ENCODE data around the gene ANKRD39.

GRCh38 chr2:96903318-96903717 lies 45.5 kb upstream of the ANKRD39 start:
- peak in 1 of 4 experiments; percentile 13 for TF ChIP-seq CTCF (IDR thresholded peaks at IDR 0.05)
- TF ChIP-seq POLR2AphosphoS5 (IDR thresholded peaks at IDR 0.05), result no peak
